Upper lobe of right lung (tissue), 1 donor: ENCODE measurements around the gene FILIP1. TPM values are rescaled to one million over a fixed set of nuclear protein-coding genes. Genes with fewer than 3 reads are reported as not detected.

Experiments used
- ATAC-seq: fragments of 200-7000 bp; cut with Tn5 transposase; one replicate; pipeline ENCODE4 v1.9.1; 2020; ENCODE audit warnings: mild to moderate bottlenecking, moderate library complexity
- DNase-seq: peaks from one replicate; pipeline ENCODE4 v3.0.0-alpha.2; 2020
- H3K27ac ChIP-seq: fragments of 200-600 bp; one replicate; pipeline ENCODE4 v1.8.0; 2022
- H3K27me3 ChIP-seq: fragments of 200-600 bp; one replicate; pipeline ENCODE4 v1.8.0; 2022; ENCODE audit warnings: mild to moderate bottlenecking
- H3K36me3 ChIP-seq: fragments of 200-600 bp; one replicate; pipeline ENCODE4 v1.8.0; 2022
- H3K4me1 ChIP-seq: fragments of 200-600 bp; one replicate; pipeline ENCODE4 v1.8.0; 2022
- H3K4me3 ChIP-seq: fragments of 200-600 bp; one replicate; pipeline ENCODE4 v1.8.0; 2022; ENCODE audit warnings: mild to moderate bottlenecking
- H3K9me3 ChIP-seq: fragments of 200-600 bp; one replicate; pipeline ENCODE4 v1.8.0; 2022
- intact Hi-C: fragments of 100-400 bp; cut with DNase I; formaldehyde crosslinking; loops from one replicate; pipeline ENCODE4 v1.11.0; 2022
- total RNA-seq: library from RNA; stranded (reverse); fragmentation: NEBNext Ultra II Directional; extraction: Animal tissue kit (Norgen Biotek cat#: 25700); gene quantifications from one replicate; pipeline ENCODE4 v1.2.1, GENCODE V29; 2021
- TF ChIP-seq, protein P1 (sequence below): fragments of 200-600 bp; IDR thresholded peaks from one replicate; pipeline ENCODE4 v1.8.0; 2022; ENCODE audit warnings: antibody characterized with exemption
- donor health status: DM: no; HTN: yes; CAD: no; lungs with severe emphysema.

FILIP1 gene
- total RNA-seq, 1 donor from 2014 or later: 21.6 TPM

DNA sequence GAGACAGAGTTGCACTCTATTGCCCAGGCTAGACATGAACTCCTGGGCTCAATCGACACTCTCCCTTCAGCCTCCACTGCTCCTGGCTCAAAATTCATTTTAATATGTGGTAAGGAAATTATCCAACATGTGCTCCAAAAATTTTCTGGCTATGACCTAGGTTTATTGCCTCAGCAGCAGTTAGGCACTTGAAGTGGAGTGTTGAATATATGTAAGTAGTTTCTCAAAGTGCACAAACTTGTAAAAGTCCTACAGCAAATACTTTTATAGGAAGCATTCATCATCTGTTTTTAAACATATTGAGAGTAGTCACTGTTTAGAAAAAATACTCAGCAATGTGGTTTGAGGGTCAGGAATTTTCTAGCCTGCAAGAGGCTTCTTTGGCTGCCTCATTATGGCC, 13.2 kb downstream of the FILIP1 start:
- ATAC-seq (peak; percentile 44), DNase-seq (no peak)
- H3K4me3 ChIP-seq: no peak overlapping the region
- intact Hi-C loops: no loop called here
- H3K27ac ChIP-seq: peak overlapping the region; percentile 26
- H3K4me1 ChIP-seq: peaks cover 18% of the 10 kb centered on the region
- TF ChIP-seq, protein P1, sequence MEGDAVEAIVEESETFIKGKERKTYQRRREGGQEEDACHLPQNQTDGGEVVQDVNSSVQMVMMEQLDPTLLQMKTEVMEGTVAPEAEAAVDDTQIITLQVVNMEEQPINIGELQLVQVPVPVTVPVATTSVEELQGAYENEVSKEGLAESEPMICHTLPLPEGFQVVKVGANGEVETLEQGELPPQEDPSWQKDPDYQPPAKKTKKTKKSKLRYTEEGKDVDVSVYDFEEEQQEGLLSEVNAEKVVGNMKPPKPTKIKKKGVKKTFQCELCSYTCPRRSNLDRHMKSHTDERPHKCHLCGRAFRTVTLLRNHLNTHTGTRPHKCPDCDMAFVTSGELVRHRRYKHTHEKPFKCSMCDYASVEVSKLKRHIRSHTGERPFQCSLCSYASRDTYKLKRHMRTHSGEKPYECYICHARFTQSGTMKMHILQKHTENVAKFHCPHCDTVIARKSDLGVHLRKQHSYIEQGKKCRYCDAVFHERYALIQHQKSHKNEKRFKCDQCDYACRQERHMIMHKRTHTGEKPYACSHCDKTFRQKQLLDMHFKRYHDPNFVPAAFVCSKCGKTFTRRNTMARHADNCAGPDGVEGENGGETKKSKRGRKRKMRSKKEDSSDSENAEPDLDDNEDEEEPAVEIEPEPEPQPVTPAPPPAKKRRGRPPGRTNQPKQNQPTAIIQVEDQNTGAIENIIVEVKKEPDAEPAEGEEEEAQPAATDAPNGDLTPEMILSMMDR: no peak
- no peaks in the 10 kb centered on the region for H3K27me3 ChIP-seq
- H3K36me3 ChIP-seq: no peaks in the 10 kb centered on the region
- H3K9me3 ChIP-seq: no peaks in the 10 kb centered on the region

- H3K4me1 ChIP-seq: peaks cover 18% of the 10 kb centered on the region
- no peaks in the 10 kb centered on the region for H3K27me3 ChIP-seq
- TF ChIP-seq, protein P1: no peak
- DNase-seq (no peak), ATAC-seq (no peak)
- H3K4me3 ChIP-seq: no peak overlapping the region
- no peaks in the 10 kb centered on the region for H3K9me3 ChIP-seq
- H3K36me3 ChIP-seq: no peaks in the 10 kb centered on the region
- H3K27ac ChIP-seq: no peak overlapping the region
- intact Hi-C loops: no loop called here
These were observed 13.9 kb downstream of the FILIP1 start for GRCh38 chr6:75479712-75480111.

DNA sequence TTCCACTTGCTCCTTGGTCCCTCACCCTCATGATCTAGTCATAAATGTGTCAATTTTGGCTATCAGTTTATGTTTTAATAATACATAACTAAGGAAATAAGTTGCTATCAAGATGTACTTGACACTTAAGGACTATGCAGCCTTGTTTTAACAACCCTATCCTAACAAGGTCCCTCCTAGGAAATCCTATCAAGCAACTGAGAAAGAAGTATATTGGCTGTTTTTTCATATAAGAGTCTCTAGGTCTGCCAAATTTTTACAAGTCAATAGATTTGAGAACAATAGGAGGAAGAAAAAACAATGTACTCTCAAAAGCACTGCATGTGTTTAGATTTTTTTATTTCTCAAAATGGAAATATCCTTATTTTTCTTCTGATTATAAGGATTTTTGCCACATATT, 14.7 kb downstream of the FILIP1 start:
- TF ChIP-seq, protein P1: no peak
- Histone ChIP-seq H3K4me3 (no peak overlapping the region), H3K36me3 (no peaks in the 10 kb centered on the region), H3K4me1 (peaks cover 18% of the 10 kb centered on the region), H3K27me3 (no peaks in the 10 kb centered on the region), H3K9me3 (no peaks in the 10 kb centered on the region), H3K27ac (no peak overlapping the region)
- ATAC-seq (no peak), DNase-seq (no peak)
- intact Hi-C loops: no loop called here

DNA sequence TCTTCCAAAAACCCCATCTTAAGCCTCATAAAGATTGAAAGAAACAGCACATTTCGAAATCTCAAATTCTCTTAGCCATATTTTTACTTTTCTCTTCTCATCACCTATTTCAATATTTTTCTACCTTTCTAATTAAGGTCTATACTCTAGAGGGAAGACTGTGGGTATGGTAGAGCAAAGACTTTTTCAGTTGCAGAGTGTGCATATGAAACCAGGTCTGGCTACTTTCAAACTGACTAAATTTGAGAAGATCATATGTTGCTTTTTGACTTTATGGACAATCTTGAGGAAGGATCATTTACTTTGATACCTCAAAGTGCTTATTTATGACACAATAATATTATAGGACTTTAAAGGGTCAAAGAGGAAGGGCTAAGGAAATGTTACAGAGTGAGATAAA, 20.7 kb downstream of the FILIP1 start:
- intact Hi-C loops: no loop called here

GRCh38 chr6:75467966-75468365, 25.6 kb downstream of the FILIP1 start:
- TF ChIP-seq, protein P1: no peak
- Histone ChIP-seq H3K4me3 (no peak overlapping the region), H3K4me1 (no peaks in the 10 kb centered on the region), H3K27me3 (no peaks in the 10 kb centered on the region), H3K9me3 (no peaks in the 10 kb centered on the region), H3K36me3 (no peaks in the 10 kb centered on the region), H3K27ac (no peak overlapping the region)
- intact Hi-C loops: no loop called here
- ATAC-seq (no peak), DNase-seq (no peak)

More for the DNA sequence above, 20.7 kb downstream of the FILIP1 start:
- H3K4me1 ChIP-seq: no peaks in the 10 kb centered on the region
- no peak overlapping the region for H3K27ac ChIP-seq
- H3K4me3 ChIP-seq: no peak overlapping the region
- no peak for ATAC-seq
- H3K36me3 ChIP-seq: no peaks in the 10 kb centered on the region
- TF ChIP-seq, protein P1: no peak
- H3K9me3 ChIP-seq: no peaks in the 10 kb centered on the region
- DNase-seq: no peak
- no peaks in the 10 kb centered on the region for H3K27me3 ChIP-seq

DNA sequence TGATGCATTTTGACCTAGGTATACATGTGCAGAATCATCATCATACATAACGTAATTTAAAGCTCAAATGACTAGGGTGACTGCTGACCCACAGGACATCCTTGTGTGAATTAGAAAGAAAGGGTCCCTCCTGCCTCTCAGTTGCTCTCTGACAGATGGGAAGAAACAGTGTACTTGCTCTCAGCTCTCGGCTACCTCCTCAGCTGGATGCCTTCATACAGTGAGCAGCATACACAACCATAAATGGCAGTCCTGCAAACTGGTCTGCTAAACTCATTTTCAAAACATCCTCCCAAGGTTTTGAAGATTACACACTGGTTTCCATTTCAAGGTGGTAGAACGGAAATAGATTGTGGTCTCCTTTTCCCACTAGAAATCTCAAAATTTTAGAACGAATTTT, 26.3 kb downstream of the FILIP1 start:
- Histone ChIP-seq H3K9me3 (no peaks in the 10 kb centered on the region), H3K36me3 (no peaks in the 10 kb centered on the region), H3K27ac (no peak overlapping the region), H3K4me1 (no peaks in the 10 kb centered on the region), H3K27me3 (no peaks in the 10 kb centered on the region), H3K4me3 (no peak overlapping the region)
- no peak for DNase-seq
- no peak for ATAC-seq
- TF ChIP-seq, protein P1: no peak
- intact Hi-C loops: no loop called here
